GM04503 (cell line): ENCODE results near the gene KCNIP1.
"Not testable (repeated sequence)": the region's sequence is repeated elsewhere in the genome, so short reads cannot be mapped to it uniquely, and the experiment has no call there.

ENCODE experiments used
- DNase-seq: peaks from one replicate; pipeline ENCODE4 v3.0.0-alpha.2; 2012; ENCODE audit warnings: low read depth

The KCNIP1 gene

DNA sequence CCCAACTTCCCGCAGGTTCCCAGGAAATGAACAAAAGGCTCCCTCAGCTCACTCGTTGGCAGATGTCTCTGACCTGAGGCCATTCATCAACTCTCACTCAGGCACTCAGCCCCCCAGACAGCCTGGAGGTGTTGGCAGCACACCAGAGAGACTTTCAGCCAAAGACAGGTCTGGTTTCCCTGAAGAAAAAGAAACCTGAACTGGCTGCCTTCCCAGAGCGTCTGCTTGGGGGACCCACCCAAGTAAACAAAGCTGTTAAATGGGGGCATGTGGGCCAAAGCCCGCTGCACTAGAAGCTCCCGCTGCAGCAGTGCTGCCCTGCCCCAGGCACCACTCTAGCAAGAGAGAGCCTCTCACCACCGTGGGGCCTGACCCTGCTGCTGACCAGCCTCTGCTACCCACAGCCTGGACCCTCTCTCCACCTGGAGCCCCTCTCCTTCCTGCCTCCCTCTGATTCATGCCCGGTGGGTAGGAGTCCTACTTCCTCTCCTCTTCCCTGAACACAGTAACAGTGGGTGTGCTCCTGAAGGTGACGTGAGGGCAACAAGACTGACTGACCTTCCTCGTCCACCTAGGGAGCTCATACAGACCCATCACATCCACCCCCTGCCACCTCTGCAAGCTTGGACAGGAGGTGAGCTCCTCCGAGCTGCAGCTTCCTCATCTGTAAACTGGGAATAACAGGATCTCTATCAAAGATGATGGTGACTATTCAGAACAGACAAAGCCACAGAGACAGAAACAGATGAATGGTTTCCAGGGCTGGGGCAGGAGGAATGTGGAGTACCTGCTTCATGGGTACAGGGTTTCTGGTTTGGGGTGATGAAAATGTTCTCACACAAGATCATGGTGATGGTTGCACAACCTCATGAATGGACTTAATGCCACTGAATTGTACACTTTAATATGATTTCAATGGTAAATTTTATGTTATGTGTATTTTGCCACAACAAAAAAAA is 248.7 kb downstream of the KCNIP1 start:
- DNase-seq = no peak

DNA sequence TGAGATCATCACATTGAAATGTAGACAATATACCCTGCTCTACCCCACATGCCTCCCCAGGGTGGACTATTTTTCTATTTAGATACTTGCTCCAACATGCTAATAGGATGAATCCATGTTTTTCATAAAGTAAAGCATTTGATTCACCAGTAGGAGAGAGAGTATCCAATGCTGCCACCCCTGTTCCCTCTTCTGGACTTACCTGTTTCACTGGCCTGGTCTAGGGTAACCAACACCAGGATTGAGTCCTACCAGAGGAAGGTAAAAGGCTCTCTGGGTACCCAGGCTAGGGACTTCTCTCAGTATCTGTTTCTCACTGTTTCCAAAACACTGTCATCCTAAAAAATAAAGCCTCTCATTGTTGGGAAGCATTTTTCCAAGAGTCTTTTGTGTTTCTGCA is 249.5 kb downstream of the KCNIP1 start:
- no peak for DNase-seq

DNA sequence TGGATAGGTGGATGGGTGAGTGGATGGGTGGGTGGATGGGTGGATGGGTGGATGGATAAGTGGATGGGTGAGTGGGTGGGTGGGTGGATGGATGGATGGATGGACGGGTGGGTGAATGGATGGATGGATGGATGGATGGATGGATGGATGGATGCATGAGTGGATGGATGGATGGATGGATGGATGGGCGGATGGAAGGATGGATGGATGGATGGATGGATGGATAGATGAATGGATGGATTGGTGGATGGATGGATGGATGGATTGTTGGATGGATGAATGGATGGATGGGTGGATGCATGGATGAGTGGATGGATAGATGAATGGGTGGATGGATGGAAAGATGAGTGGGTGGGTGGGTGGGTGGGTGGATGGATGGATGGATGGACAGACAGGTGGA is 250.7 kb downstream of the KCNIP1 start:
- not testable (repeated sequence) for DNase-seq

DNA sequence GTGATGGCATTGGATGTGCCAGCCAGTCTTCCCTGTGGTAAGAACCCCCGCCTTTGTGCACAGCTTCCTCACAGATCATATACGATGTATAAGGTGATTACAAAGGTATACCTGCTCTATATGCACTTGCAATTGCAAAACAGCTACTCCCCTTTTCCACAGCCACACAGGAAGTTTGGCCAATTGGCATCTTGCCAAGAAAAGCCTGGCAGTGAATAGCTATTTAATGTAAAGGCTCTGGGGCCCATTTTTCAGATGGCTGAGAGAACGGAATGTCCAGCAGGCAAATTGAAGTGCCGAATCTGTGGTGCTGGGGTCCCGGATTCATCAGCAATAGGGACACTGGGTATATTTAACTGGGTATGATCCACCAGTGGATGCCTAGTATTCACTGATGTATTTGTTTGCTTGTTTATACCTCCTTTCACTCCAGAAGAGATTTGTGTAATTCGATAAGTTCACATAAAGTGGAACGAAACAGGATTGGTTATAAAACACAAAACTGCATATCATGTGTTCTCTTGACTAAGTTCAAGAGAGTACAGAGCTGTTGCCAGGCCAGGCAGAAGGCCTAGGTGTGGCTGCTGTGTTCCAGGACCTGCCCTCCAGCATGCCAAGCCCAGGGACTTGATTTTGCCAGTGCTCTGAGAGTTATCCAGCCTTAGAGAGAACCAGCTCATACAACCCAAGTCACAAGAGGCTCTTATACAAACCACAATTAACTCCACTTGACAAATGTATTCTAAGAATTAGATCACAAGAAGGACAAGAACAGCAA is 252.0 kb downstream of the KCNIP1 start:
- no peak for DNase-seq

DNA sequence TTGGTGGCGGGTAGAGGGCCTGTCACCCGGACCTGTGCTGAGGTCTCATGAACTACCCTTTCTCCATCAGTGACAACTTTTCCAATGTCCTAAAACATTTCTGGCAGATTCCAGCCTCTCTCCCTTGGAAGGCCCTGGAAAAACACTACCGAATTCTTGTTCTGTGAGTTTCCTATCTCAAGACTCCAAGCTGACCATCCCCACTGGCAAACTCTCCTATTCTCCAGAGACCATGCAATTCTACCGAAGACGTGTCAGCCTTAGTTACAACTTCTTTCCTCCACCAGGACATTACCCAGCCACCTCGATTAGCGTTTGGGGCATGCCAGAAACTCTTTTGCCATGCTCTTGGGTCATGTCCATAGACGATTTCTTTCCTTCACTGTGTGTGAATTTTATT is 252.9 kb downstream of the KCNIP1 start:
- no peak for DNase-seq

DNA sequence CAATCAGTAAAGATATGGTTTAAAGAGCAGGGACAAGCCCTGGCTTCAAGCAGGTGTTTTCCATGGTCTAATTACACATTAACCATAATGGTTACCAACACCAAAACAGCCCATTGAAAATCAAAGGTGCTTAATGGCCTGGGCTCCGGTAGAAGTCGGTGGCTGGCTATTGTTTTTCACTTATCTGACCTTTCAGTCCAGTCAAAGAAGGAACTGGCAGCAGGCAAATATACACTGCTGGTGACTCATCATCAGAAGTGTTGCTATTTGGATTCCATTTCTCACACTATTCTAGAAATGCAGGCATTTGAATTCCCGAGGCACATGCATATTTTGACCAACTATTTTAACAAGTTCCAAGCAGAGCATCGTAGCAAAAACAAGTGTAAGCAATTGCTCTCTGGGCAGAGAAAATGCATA is 253.4 kb downstream of the KCNIP1 start:
- no peak for DNase-seq

DNA sequence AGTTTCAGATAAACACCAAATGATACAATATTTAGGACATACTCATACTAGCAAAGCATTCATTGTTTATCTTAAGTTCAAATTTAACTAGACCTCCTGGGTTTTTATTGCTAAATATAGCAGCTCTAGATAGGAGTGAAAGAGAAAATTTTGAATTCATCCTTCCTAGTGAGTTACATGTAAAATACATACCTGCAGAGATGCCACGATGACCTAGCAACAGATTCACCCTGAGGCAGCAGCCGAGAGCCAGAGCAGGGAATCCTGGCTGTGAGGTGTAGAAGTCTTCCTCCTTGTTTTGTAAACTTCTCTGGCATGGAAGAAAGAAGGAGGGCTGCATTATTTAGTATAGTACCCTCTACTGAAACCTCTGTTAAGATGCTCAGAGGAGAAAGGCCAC is 253.8 kb downstream of the KCNIP1 start:
- no peak for DNase-seq

DNA sequence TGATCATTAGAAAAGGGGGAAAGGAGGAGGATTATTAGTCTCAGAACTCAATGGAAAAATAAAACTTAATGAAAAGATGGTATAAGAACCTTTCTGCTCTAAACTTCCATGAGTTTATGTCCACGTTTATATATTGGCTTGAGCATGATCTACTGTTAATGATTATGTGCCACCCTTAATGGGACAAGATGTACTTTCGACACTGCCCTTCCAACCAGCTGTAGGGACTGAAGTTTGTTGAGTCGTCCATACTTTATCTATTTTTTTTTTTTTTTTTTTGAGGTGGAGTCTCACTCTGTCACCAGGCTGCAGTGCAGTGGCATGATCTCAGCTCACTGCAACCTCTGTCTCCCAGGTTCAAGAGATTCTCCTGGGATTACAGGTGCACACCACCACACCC is 254.7 kb downstream of the KCNIP1 start:
- DNase-seq = no peak

DNA sequence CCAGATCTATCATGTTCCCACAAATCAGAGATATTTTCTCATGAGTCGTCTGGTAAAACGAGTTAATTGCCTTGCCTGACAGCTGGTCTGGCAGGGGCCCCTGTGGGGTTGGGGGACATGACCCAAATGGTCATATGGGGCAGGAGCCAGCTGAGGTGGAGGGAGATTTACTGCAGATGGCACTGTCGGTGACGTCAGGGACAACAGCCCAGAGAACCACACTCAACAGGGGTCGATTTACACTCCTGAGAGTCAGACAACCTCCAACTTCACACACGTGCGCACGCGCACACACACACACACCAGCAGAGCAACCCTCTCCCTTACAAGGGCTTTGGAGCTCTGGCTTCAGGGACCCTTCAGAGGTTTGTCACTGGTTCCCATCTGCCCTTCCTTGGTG is 256.3 kb downstream of the KCNIP1 start:
- DNase-seq = no peak

DNA sequence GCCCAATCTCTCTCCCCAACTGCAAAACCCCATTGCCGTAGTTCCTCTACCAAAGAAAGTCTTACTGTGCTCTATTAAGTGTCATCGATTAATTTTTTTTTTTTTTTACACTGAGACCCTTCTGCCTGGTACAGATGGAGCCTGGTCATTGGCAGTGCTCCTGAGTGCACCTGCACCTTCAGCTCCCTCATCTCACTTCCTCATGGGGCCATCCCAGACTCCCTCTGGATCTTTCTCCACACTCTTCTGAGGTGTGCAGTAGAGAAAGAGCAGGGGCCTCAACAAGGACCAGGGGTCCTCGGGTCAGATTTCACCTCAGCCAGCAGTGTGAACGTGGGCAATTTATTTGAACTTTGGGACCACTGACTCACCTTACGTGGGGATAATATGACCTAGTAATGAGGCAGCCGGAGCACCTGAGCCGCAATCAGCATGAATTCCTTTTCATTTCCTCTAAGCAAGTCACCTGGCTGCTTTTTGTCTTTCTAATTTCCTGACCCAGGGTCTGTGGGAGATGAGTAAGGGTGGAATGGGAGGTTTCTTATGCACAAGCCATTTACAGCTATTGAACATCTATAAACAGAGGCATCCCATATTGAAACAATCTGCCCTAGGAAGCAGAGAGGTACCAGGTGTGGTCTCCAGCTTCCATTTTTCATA is 257.4 kb downstream of the KCNIP1 start:
- DNase-seq = no peak

DNA sequence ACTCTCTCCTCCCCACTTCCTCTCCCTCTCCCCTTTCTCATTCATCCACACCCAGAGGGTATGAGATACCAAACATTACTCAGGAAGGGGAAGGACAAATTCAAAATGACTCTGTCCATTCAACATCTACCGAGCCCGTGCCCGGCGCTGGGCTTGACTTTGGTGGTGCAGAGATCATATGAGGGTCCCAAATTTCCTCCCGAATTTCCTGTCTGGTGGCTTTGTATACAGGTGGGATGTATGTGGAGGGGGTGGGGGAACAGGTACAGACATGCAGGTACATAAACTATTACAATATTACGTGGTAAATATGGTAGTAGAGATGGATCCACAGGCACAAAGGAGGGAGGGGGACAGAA is 257.9 kb downstream of the KCNIP1 start:
- DNase-seq = no peak

DNA sequence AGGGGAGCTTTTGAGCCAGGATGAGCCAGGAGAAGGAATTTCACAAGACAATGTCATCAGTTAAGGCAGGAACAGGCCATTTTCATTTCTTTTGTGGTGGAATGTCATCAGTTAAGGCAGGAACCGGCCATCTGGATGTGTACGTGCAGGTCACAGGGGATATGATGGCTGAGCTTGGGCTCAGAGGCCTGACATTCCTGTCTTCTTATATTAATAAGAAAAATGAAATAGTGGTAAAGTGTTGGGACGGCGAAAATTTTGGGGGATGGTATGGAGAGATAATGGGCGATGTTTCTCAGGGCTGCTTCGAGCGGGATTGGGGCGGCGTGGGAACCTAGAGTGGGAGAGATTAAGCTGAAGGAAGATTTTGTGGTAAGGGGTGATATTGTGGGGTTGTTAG is 258.5 kb downstream of the KCNIP1 start:
- DNase-seq = not testable (repeated sequence)

DNA sequence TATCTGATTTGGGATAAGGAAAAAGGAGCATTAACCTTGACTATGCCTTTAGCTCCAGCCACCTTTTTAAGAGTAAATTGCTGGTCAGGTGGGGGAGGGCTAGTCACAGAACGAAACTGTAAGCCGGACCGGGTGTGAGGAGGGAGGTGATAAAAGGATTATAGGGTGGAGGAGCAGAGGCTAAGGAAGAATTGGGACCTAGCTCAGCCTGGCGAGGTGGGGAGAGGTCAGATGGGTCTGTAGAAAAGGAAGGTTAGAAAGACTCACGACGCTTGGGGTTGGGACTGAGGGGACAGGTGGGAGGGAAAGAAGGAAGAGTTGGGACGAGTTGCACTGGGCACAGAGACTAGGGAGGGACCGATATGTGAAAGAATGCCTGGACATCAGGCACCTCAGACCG is 262.0 kb downstream of the KCNIP1 start:
- not testable (repeated sequence) for DNase-seq

DNA sequence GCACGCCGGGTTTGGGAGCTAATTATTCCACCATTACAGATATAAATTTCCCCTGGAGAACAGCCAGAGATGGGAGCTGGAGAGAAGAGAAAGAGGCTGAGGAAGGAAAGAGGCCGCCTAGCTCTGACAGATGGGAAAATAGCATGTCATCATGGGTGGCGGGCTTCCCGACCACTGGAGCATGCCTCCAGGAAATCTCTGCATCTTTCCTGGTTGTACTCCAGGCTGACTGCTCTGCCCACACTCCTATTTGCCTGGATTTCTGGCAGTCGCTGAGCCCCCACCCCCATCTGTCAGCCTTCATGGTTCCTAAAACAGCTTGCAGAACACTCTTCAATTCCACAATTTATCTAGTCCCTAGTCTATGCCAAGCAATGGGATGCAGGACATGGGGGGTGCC is 265.4 kb downstream of the KCNIP1 start:
- no peak for DNase-seq

DNA sequence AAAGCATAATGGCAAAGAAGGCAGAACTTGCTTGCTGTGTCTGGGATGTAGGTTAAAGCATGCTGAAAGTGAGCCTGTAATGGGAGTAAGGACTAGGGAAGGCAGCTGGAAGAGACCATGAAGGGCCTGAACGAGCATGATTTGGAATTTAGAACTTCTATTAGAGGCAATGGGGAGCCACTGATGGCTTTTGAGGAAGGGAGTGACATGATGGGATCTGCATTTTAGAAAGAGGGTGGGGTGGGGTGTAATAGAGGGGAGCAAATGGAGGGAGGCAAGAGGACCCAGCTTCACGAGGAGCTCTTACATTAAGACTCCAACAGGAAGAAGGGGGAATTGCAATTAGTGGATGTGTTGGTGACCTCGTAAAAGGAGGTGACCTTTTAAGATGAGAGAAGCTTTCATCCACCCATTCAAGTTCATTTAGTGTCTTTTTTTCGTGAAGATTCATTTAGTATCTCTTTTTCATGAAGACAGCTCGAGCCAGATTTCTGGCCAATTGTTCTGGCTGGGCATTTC is 266.1 kb downstream of the KCNIP1 start:
- no peak for DNase-seq

DNA sequence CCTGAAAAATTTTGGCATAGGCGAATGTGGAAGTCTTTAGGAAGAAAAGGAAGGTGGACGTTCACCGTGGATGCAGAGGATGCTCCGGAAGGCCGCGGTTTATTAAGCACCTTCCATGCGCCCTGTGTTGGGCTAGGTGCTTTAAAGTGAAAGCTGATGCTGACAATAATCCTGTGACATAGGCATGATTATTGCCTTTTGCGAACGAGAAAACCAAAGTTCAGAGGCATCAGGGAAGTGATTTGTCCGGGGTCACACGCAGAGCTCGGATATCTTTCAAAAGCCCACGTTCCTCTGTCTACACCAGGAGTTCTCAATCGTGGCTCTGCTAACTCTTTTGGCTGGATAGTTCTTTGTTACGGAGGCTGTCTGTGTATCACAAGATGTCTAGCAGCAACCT is 267.7 kb downstream of the KCNIP1 start:
- no peak for DNase-seq

DNA sequence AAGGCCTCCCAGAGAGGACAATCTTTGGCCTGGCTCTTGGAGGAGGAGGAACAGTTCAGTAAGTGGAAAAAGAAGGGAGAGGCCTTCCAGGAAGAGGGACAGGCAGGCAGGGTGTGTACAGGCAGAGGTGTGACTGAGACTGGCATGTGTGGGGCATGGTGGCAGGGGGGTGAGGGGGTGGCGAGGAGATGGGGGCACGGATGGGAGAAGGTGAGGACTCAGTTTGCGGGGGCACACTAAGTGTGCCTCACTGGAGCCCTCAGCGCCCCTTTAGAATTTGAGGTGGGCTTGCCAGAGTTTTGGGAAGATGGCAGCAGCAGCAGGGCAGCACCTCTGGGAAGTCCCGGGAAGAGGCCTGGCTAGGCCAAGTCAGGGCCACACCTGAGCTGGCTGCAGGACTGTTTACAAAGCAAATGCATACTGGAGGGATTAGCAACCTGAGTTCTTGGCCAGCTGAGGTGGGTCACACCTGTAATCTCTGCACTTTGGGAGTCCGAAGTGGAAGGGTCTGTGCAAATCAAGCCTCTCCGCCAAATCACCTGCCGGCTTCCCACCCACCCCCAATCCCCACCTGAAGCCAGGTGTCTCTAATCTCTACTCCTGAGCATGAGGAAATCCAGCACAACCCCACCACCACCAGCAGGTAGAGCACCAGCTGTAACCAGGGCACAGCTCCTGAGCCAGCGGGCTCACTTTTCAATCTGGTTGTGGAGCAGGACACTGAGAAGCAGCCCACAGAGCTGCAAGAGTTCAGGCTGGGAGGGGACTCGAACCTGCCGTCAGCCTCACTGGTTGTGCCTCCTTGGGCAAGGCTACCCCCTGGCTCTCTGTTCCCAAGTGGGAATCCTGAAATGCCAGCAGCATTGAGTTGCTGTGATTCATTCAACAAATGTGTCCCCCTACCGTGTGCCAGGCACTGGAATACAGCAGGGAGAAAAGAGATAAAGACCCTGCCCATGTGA is 269.5 kb downstream of the KCNIP1 start:
- DNase-seq = no peak

DNA sequence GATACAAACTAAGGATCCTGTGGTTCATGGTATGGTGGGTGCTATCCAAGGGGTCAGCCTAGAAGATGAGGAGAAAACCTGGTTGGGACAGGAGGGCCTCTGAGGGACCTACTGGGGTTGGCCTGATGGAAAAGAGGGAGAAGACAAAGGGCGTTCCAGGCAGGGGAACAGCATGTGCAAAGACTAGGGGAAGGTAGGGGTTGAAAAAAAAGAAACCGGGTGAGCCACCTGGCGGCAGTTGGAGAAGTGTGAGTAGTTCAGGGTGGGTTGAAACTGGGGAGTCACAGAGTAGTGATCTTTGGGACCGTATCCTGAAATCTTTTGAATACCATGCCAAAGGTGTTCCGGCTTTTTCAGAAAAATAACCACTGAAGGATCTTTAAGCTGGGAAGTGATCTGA is 271.0 kb downstream of the KCNIP1 start:
- no peak for DNase-seq

DNA sequence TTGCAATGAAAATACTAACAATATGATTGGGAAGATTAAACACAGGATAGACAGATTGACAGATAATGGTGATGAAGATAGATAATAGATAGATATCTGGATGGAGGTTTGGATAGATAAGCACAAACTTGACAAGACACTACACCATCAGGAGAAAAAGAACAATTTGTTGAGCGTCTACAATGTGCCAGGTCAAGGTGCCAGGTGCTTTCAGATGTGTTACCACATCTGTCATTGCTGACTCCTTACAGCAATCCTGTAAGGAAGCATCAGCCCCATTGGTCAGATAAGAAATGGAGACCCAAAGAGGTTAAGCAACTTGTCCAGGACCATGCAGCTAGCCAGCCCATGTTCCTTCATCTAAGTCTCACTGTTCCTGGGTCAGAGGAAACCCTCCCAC is 278.1 kb downstream of the KCNIP1 start:
- no peak for DNase-seq

DNA sequence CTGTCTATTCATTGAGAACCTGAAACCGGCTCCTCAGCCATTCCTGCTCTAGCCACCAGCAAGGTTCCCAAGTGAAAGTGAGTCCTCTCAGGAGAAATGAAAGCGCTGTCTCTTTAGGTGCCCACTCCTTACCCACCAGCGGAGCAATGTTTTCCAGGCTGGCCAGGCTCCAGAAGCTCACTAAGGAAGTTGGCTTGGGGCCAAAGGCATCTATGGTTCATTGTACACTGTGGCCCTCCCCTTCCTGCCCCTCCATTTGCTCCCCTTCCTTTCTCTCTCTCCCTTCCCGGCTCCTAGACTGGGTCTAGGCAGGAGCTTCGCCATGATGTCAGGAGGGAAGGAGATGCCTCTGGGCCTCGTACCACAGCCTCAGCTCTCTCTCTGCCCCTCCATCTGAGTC is 278.6 kb downstream of the KCNIP1 start:
- DNase-seq = no peak

DNA sequence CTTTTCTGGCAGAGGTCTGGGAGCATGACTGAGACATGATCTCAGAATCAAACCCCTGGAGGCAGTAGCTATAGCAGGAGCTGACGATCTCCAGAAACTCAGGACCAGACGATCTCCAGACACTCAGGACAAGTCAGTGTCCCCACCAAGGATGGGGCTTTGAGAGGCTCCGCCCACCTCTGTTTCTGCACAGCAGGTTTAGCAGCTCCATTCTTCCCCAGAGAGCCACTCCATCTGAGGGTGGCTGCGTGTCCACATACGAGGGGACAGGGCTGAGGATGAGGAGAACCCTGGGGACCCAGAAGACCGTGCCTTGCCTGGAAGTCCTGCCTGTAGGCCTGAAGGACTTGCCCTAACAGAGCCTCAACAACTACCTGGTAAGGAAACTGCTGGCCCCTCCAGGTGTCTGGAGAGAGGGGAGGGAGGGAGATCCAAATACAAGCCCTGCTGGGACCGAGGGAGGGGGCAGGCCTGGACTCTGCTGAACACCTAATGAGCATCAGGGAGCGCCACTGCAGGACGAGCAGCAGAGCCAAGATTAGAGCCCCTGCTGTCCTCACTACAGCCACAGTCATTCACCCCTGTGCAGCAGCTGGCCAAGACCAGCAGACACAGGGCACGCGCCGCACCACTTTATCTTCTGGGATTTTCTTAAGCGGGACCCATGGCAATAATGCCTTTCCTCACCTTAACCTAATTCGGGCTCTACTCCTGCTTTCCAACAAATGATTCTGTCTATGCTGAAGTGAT is 279.9 kb downstream of the KCNIP1 start, which contains the start of gene GABRP:
Gene GABRP, plus strand, starts transcription at position 228 of the 750 bp plus-strand sequence. CDS start 4,891 bp downstream, outside the sequence.
- DNase-seq = no peak
